ENCODE results near the gene FIGN.

The FIGN gene

GRCh38 chr2:163701399-163702195 is 34.2 kb downstream of the FIGN start:
- H3K4me3 ChIP-seq (ENCODE audit: low read depth in 1 of 2, low read length in 2 of 2): no peak overlapping the region
- H3K27me3 ChIP-seq (ENCODE audit: control insufficient read depth in 1 of 2, insufficient read depth in 2 of 2, low read length in 2 of 2): no peaks in the 10 kb centered on the region
- H3K27ac ChIP-seq (ENCODE audit: low read depth, low read length): no peak overlapping the region
- H3K36me3 ChIP-seq (ENCODE audit: insufficient read depth, low read length): no peaks in the 10 kb centered on the region
- H3K4me1 ChIP-seq (ENCODE audit: insufficient read depth, low read length): peaks cover 4% of the 10 kb centered on the region
- no peaks in the 10 kb centered on the region for H3K9me3 ChIP-seq (ENCODE audit: low read length)
- H3K9ac ChIP-seq (ENCODE audit: low read length): no peak overlapping the region

- no peaks in the 10 kb centered on the region for H3K36me3 ChIP-seq (ENCODE audit: insufficient read depth, low read length)
- no peak overlapping the region for H3K27ac ChIP-seq (ENCODE audit: low read depth, low read length)
- no peak overlapping the region for H3K9ac ChIP-seq (ENCODE audit: low read length)
- H3K4me3 ChIP-seq (ENCODE audit: low read depth in 1 of 2, low read length in 2 of 2): no peak overlapping the region
- no peaks in the 10 kb centered on the region for H3K27me3 ChIP-seq (ENCODE audit: control insufficient read depth in 1 of 2, insufficient read depth in 2 of 2, low read length in 2 of 2)
- H3K4me1 ChIP-seq (ENCODE audit: insufficient read depth, low read length): peaks cover 4% of the 10 kb centered on the region
- H3K9me3 ChIP-seq (ENCODE audit: low read length): no peaks in the 10 kb centered on the region
Measured at GRCh38 chr2:163698857-163699256, 37.0 kb downstream of the FIGN start.

DNA sequence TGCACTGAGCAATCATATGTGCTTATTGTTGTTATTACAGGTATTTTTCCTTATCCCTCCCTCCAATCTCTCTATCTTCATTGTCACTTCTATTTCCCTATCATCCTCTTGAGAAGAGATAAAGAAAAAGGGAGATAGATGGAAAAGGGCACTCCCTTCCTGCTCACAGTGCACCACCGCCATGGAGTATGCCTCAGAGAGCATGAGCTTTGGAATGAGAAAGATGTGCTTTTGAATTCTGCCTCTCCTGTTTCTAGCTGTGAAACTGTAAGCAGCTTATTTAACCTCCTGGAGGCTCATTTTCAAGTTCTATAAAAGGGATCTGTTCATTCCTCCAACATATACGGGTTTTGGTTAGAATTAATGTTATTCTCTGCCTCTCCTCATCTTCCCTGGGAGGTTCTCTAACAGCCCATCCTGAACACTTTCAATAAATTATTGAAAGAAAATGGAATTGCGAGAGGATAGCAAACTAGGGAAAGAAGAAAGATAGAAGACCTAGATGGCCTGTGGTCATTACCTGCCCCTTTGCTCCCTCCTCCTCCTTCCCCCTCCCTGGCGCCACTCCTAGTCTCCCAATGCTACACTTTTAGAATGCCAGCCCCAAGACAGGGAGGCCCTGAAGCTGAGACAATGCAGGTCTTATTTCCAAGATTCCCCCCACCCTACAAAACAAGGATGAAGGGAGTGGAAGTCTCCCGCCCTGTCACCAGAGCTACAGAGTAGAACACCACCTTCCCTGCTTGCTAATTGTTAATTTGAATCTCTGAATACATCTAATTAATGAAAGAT is 37.8 kb downstream of the FIGN start:
- Histone ChIP-seq H3K9me3 (ENCODE audit: low read length) (no peaks in the 10 kb centered on the region), H3K4me1 (ENCODE audit: insufficient read depth, low read length) (peaks cover 5% of the 10 kb centered on the region), H3K4me3 (ENCODE audit: low read depth in 1 of 2, low read length in 2 of 2) (no peak overlapping the region), H3K9ac (ENCODE audit: low read length) (no peak overlapping the region), H3K27me3 (ENCODE audit: control insufficient read depth in 1 of 2, insufficient read depth in 2 of 2, low read length in 2 of 2) (no peaks in the 10 kb centered on the region), H3K36me3 (ENCODE audit: insufficient read depth, low read length) (no peaks in the 10 kb centered on the region), H3K27ac (ENCODE audit: low read depth, low read length) (no peak overlapping the region)

DNA sequence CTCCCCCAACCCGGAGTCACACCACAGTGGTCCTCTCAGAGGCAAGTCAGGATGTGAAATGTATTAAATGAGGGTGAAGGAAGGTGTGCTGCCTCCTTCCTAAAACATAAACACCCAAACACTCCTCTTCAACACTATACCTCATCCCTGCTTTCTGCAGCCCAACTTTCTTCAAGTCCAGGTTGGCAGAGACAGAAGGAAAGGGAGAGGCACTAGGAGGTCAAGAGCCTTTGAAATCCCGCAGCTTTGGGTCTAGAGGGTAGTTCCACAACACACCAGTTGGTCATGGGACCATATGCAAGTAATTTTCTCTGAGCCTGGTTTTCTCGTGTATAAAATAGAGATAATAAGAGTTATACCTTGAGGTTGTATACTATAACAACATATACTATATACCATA is 38.4 kb downstream of the FIGN start:
- Histone ChIP-seq H3K36me3 (ENCODE audit: insufficient read depth, low read length) (no peaks in the 10 kb centered on the region), H3K27me3 (ENCODE audit: control insufficient read depth in 1 of 2, insufficient read depth in 2 of 2, low read length in 2 of 2) (no peaks in the 10 kb centered on the region), H3K27ac (ENCODE audit: low read depth, low read length) (no peak overlapping the region), H3K4me1 (ENCODE audit: insufficient read depth, low read length) (peaks cover 11% of the 10 kb centered on the region), H3K4me3 (ENCODE audit: low read depth in 1 of 2, low read length in 2 of 2) (no peak overlapping the region), H3K9ac (ENCODE audit: low read length) (no peak overlapping the region), H3K9me3 (ENCODE audit: low read length) (no peaks in the 10 kb centered on the region)

GRCh38 chr2:163693484-163693883 is 42.3 kb downstream of the FIGN start:
- Histone ChIP-seq H3K9me3 (ENCODE audit: low read length) (no peaks in the 10 kb centered on the region), H3K4me1 (ENCODE audit: insufficient read depth, low read length) (peaks cover 15% of the 10 kb centered on the region), H3K36me3 (ENCODE audit: insufficient read depth, low read length) (no peaks in the 10 kb centered on the region), H3K4me3 (ENCODE audit: low read depth in 1 of 2, low read length in 2 of 2) (no peak overlapping the region), H3K9ac (ENCODE audit: low read length) (no peak overlapping the region), H3K27me3 (ENCODE audit: control insufficient read depth in 1 of 2, insufficient read depth in 2 of 2, low read length in 2 of 2) (no peaks in the 10 kb centered on the region), H3K27ac (ENCODE audit: low read depth, low read length) (no peak overlapping the region)

GRCh38 chr2:163692611-163693482 is 43.0 kb downstream of the FIGN start:
- Histone ChIP-seq H3K9ac (ENCODE audit: low read length) (no peak overlapping the region), H3K27ac (ENCODE audit: low read depth, low read length) (no peak overlapping the region), H3K9me3 (ENCODE audit: low read length) (no peaks in the 10 kb centered on the region), H3K36me3 (ENCODE audit: insufficient read depth, low read length) (no peaks in the 10 kb centered on the region), H3K4me1 (ENCODE audit: insufficient read depth, low read length) (peaks cover 15% of the 10 kb centered on the region), H3K4me3 (ENCODE audit: low read depth in 1 of 2, low read length in 2 of 2) (no peak overlapping the region), H3K27me3 (ENCODE audit: control insufficient read depth in 1 of 2, insufficient read depth in 2 of 2, low read length in 2 of 2) (no peaks in the 10 kb centered on the region)

GRCh38 chr2:163692081-163692480 is 43.7 kb downstream of the FIGN start:
- H3K9ac ChIP-seq (ENCODE audit: low read length): no peak overlapping the region
- H3K27ac ChIP-seq (ENCODE audit: low read depth, low read length): no peak overlapping the region
- no peak overlapping the region for H3K4me3 ChIP-seq (ENCODE audit: low read depth in 1 of 2, low read length in 2 of 2)
- H3K9me3 ChIP-seq (ENCODE audit: low read length): no peaks in the 10 kb centered on the region
- H3K27me3 ChIP-seq (ENCODE audit: control insufficient read depth in 1 of 2, insufficient read depth in 2 of 2, low read length in 2 of 2): no peaks in the 10 kb centered on the region
- peaks cover 15% of the 10 kb centered on the region for H3K4me1 ChIP-seq (ENCODE audit: insufficient read depth, low read length)
- no peaks in the 10 kb centered on the region for H3K36me3 ChIP-seq (ENCODE audit: insufficient read depth, low read length)

- peak overlapping the region; percentile 15 for H3K27ac ChIP-seq (ENCODE audit: low read depth, low read length)
- H3K4me1 ChIP-seq (ENCODE audit: insufficient read depth, low read length): peaks cover 15% of the 10 kb centered on the region
- H3K9me3 ChIP-seq (ENCODE audit: low read length): no peaks in the 10 kb centered on the region
- H3K27me3 ChIP-seq (ENCODE audit: control insufficient read depth in 1 of 2, insufficient read depth in 2 of 2, low read length in 2 of 2): no peaks in the 10 kb centered on the region
- H3K36me3 ChIP-seq (ENCODE audit: insufficient read depth, low read length): no peaks in the 10 kb centered on the region
- H3K4me3 ChIP-seq (ENCODE audit: low read depth in 1 of 2, low read length in 2 of 2): no peak overlapping the region
- no peak overlapping the region for H3K9ac ChIP-seq (ENCODE audit: low read length)
Measured at GRCh38 chr2:163690896-163691295, 44.9 kb downstream of the FIGN start.

DNA sequence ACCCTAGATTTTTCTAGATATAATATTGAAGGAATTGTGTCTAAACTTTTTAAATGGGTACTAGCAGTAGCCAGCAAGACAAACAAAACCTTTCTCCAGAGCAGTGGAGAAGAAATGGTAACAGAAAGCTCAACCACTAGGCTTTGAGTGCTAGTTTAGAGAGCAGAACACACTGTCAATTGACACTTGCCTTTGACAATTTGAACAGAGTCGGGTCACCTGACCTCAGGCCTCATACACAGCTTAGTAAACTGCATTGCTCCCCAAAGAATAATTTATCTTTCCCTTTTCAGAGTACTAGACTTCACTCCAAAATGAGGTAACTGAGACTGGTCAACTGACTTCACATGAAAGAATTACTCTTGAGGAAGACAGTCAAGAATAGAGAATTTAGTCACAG is 48.6 kb downstream of the FIGN start:
- Histone ChIP-seq H3K9ac (ENCODE audit: low read length) (no peak overlapping the region), H3K36me3 (ENCODE audit: insufficient read depth, low read length) (no peaks in the 10 kb centered on the region), H3K27ac (ENCODE audit: low read depth, low read length) (no peak overlapping the region), H3K9me3 (ENCODE audit: low read length) (no peaks in the 10 kb centered on the region), H3K4me3 (ENCODE audit: low read depth in 1 of 2, low read length in 2 of 2) (no peak overlapping the region), H3K27me3 (ENCODE audit: control insufficient read depth in 1 of 2, insufficient read depth in 2 of 2, low read length in 2 of 2) (no peaks in the 10 kb centered on the region), H3K4me1 (ENCODE audit: insufficient read depth, low read length) (peaks cover 5% of the 10 kb centered on the region)

DNA sequence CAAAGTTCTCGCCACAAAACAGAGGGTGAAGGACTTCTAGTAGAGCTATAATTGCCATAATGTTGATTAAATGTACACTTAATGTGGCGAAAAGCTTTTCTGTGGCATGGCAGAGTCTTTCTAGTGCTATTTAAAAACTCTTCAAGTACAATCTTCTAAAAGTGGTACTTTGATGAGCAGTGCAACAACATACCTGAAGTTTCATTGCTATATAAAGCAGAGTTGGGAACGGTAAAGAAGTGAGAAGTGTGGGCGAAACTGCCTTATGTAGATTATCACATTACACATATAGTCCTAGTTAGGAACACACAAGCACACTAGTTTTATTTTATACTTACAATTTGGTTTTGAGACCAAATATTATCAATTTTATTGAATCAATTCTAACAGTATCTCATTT is 49.5 kb downstream of the FIGN start:
- Histone ChIP-seq H3K9ac (ENCODE audit: low read length) (no peak overlapping the region), H3K4me3 (ENCODE audit: low read depth in 1 of 2, low read length in 2 of 2) (no peak overlapping the region), H3K9me3 (ENCODE audit: low read length) (no peaks in the 10 kb centered on the region), H3K27me3 (ENCODE audit: control insufficient read depth in 1 of 2, insufficient read depth in 2 of 2, low read length in 2 of 2) (no peaks in the 10 kb centered on the region), H3K4me1 (ENCODE audit: insufficient read depth, low read length) (peaks cover 4% of the 10 kb centered on the region), H3K36me3 (ENCODE audit: insufficient read depth, low read length) (no peaks in the 10 kb centered on the region), H3K27ac (ENCODE audit: low read depth, low read length) (no peak overlapping the region)

DNA sequence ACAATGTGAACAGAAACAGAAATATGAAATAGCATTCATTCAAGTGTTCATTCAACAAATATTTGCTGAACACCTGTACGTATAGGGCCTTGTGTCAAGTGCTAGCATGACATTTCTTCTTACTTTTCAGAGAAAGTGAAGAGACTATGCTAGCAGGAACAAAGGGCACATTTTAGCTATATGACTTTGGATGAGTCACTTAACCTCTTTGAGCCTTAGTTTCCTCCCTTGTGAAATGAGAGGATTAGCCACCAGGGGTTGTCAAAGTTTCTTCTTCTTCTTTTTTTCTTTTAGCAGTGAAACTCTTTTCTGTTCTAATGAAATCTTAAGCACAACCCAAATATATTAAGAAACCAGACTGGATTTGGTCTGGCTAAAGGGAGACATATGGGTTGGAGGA is 53.1 kb downstream of the FIGN start:
- Histone ChIP-seq H3K27me3 (ENCODE audit: control insufficient read depth in 1 of 2, insufficient read depth in 2 of 2, low read length in 2 of 2) (no peaks in the 10 kb centered on the region), H3K27ac (ENCODE audit: low read depth, low read length) (no peak overlapping the region), H3K9ac (ENCODE audit: low read length) (no peak overlapping the region), H3K36me3 (ENCODE audit: insufficient read depth, low read length) (no peaks in the 10 kb centered on the region), H3K4me3 (ENCODE audit: low read depth in 1 of 2, low read length in 2 of 2) (no peak overlapping the region), H3K4me1 (ENCODE audit: insufficient read depth, low read length) (no peaks in the 10 kb centered on the region), H3K9me3 (ENCODE audit: low read length) (no peaks in the 10 kb centered on the region)
